ENCODE measurements around the gene SIL1. TPM values are rescaled to one million over a fixed set of nuclear protein-coding genes. Genes with fewer than 3 reads are reported as not detected.

The SIL1 gene
- total RNA-seq, 4 donors from 2014 or later: 41.4 to 63.1 (median 52.8) TPM

DNA sequence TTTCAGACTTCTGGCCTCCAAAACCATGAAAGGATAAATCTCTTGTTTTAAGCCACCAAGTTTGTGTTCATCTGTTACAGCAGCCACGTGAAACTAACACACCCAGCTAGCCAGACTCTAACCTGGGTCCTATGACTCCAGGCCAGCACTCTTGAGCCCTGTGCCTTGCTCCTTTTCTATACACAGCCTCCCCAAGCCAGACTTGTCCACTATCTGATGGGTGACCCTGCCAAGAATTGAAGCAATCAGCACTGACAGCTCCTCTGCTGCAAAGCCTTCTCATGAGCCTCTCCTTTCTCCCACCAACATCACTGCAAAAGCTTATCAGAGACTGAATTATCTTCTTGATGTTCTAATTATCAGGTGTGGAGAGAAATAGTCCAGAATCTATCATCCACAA, 41.4 kb downstream of the SIL1 start:
- DNase-seq (ENCODE audit: low spot score in 2 of 2): no peak
- Histone ChIP-seq H3K9me3 (no peaks in the 10 kb centered on the region), H3K4me1 (no peaks in the 10 kb centered on the region), H3K27me3 (no peaks in the 10 kb centered on the region), H3K27ac (no peak overlapping the region), H3K36me3 (no peaks in the 10 kb centered on the region), H3K4me3 (no peak overlapping the region)
- WGBS, 2 donors: 89 to 100% methylated on average over 1 of the region's 1 CpG
- TF ChIP-seq POLR2A (IDR thresholded peaks at IDR 0.05): no peak

DNA sequence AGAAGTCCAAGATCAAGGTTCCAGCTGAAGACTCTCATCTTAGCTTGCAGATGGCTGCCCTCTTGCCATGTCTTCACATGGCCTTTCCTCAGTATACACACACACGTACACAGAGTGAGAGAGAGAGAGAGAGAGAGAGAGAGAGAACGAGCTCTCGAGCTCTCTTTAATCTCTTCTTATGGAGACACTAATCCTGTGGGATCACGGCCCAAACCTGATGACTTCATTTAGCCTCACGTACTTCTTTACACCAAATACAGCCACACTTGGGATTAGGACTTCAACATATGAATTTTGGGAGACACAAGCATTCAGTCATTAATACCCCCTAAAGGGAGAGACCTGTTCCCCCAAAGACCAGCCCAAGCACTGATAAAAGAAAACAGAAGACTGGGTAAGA, 42.8 kb downstream of the SIL1 start:
- Histone ChIP-seq H3K9me3 (no peaks in the 10 kb centered on the region), H3K4me3 (no peak overlapping the region), H3K27me3 (no peaks in the 10 kb centered on the region), H3K27ac (no peak overlapping the region), H3K4me1 (peaks cover 0 to 13% (median 5%) of the 10 kb centered on the region in 4 donors), H3K36me3 (no peaks in the 10 kb centered on the region)
- WGBS, 2 donors: 91 to 98% methylated on average over 5 of the region's 5 CpGs
- no peak for DNase-seq (ENCODE audit: low spot score in 2 of 2)
- TF ChIP-seq, protein P1, sequence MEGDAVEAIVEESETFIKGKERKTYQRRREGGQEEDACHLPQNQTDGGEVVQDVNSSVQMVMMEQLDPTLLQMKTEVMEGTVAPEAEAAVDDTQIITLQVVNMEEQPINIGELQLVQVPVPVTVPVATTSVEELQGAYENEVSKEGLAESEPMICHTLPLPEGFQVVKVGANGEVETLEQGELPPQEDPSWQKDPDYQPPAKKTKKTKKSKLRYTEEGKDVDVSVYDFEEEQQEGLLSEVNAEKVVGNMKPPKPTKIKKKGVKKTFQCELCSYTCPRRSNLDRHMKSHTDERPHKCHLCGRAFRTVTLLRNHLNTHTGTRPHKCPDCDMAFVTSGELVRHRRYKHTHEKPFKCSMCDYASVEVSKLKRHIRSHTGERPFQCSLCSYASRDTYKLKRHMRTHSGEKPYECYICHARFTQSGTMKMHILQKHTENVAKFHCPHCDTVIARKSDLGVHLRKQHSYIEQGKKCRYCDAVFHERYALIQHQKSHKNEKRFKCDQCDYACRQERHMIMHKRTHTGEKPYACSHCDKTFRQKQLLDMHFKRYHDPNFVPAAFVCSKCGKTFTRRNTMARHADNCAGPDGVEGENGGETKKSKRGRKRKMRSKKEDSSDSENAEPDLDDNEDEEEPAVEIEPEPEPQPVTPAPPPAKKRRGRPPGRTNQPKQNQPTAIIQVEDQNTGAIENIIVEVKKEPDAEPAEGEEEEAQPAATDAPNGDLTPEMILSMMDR (IDR thresholded peaks at IDR 0.05): no peak
- TF ChIP-seq POLR2A (IDR thresholded peaks at IDR 0.05): no peak
- TF ChIP-seq EP300 (IDR thresholded peaks at IDR 0.05): no peak

DNA sequence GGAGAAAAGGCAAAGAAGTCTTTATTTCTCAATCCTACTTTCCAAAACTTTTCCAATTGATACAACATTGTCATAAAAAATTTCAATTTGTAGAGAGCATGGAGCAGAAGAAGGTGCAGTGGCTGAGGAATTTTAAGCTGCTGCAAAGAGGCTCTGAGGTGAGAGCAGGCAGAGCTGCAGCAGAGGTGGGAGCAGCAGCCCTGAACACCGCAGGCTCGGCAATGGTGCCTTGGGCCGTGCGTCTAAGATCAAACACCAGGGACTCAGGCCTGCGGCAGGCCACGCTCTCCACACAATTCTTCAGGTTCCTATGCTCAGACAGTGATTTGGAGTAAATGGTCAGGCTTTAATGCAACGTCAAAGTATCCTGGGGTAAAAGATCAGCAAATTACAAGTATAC, 46.3 kb downstream of the SIL1 start:
- no peak for DNase-seq (ENCODE audit: low spot score in 2 of 2)
- no peak for TF ChIP-seq EP300 (IDR thresholded peaks at IDR 0.05)
- TF ChIP-seq POLR2A (IDR thresholded peaks at IDR 0.05): no peak
- TF ChIP-seq, protein P1 (IDR thresholded peaks at IDR 0.05): no peak
- H3K4me3 ChIP-seq: no peak overlapping the region
- H3K27me3 ChIP-seq: no peaks in the 10 kb centered on the region
- peaks cover 0 to 48% (median 14%) of the 10 kb centered on the region in 4 donors for H3K4me1 ChIP-seq
- no peaks in the 10 kb centered on the region for H3K9me3 ChIP-seq
- WGBS, 2 donors: 71 to 77% methylated on average over 7 of the region's 7 CpGs
- H3K27ac ChIP-seq: no peak overlapping the region
- H3K36me3 ChIP-seq: no peaks in the 10 kb centered on the region

DNA sequence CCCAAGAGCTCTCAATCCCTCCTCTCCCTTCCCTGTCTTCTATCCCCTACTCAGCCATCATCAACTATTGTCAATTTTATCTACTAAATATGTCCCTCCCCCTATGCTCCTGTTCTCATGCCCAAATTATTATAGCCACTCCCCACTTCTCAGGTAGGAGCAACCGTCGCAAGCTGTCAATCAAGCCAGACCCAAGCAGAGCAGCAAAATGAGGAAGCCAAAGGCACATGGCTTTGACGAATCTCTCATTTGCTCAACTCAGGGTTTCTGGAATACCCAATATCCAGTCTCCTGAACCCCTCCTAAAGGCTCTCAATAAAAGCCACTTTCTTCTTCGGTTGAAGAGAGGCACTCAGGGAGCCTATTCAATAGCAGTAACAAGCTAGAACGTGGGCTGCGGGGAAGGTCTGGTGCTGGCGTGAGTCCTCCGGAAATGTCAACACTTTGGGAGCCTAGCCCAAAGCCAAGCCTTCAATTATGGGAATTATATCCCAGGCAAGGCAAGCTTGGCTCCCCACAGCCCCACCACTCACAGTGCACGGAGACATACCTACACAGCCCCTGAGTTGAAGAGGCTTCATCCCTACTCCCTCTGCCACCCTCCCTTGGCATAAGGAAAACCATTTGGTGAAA, 47.7 kb downstream of the SIL1 start:
- WGBS, 2 donors: 76 to 78% methylated on average over 9 of the region's 9 CpGs
- no peaks in the 10 kb centered on the region for H3K9me3 ChIP-seq

DNA sequence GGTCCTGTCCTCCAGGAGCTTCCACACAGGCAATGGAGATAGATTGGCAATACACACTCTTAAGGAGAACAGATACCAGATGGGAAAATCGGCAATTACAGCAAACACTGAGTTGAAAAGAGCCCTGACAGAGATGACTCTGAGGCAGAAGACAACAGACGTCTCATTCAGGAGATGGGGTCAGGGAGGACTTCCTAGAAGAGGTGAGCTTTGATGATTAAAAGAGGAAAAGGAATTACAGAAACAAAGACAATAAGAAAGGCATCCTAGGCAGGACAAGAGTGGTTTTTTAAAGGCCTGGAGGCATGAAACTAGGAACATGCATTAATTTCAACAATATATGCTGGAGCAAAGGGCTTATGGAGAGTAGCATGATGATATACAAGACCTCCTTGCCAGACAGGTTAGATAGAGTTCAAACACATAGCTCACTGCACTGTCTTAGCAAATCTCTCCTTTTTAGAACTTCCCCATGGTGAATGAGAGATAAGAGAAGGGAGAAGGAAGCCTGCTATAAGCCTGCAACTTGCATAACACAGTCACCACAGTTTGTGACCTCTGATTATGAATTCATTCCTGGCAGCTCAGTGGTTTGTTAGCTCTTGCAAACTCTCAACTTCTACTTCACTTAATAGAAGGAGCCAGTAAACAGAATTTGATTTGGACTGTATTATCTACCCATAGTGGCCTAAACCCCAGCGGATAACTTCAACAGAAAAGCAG, 48.5 kb downstream of the SIL1 start:
- no peaks in the 10 kb centered on the region for H3K36me3 ChIP-seq
- 56 to 66% methylated on average over 3 of the region's 3 CpGs for WGBS, 2 donors
- peaks cover 0 to 51% (median 14%) of the 10 kb centered on the region in 4 donors for H3K4me1 ChIP-seq
- DNase-seq (ENCODE audit: low spot score in 2 of 2): no peak
- no peak overlapping the region for H3K4me3 ChIP-seq
- H3K27ac ChIP-seq: no peak overlapping the region
- no peaks in the 10 kb centered on the region for H3K9me3 ChIP-seq
- TF ChIP-seq, protein P1 (IDR thresholded peaks at IDR 0.05): no peak
- no peak for TF ChIP-seq POLR2A (IDR thresholded peaks at IDR 0.05)
- no peak for TF ChIP-seq EP300 (IDR thresholded peaks at IDR 0.05)
- H3K27me3 ChIP-seq: no peaks in the 10 kb centered on the region

More for the DNA sequence above, 47.7 kb downstream of the SIL1 start:
- Histone ChIP-seq H3K4me1 (peaks cover 0 to 51% (median 14%) of the 10 kb centered on the region in 4 donors), H3K36me3 (no peaks in the 10 kb centered on the region), H3K27me3 (no peaks in the 10 kb centered on the region), H3K4me3 (no peak overlapping the region), H3K27ac (no peak overlapping the region)
- no peak for DNase-seq (ENCODE audit: low spot score in 2 of 2)
- TF ChIP-seq, protein P1 (IDR thresholded peaks at IDR 0.05): no peak
- TF ChIP-seq POLR2A (IDR thresholded peaks at IDR 0.05): no peak
- TF ChIP-seq EP300 (IDR thresholded peaks at IDR 0.05): no peak
